Hematopoietic multipotent progenitor cell treated with erythropoietin and hydrocortisone succinate and interleukin-3 and kit ligand, for 15 days (in vitro differentiated cells): ENCODE results near the gene SPP2.

Experiments used
- DNase-seq: peaks from one replicate; pipeline ENCODE4 v3.0.0-alpha.2; 2015; ENCODE audit warnings: low spot score

SPP2 gene

DNA sequence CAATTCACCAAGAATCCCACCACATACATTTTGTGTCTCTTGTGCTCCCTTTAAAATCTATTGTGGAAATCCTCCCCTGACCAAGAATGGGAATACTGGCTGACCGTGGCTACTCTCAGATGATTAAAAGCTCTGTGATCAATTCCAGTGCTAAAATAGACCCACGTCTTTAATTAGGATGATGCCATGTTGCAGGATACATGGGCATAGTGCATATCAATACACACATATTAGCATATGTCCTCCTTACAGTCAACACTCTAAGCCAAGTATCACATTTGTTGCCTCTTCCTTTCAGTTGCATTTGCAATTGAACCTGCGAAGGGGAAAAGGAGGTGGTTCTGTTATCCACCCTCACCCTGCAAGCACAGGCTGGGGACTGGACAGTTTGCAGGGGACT lies 41.8 kb downstream of the SPP2 start:
- DNase-seq = no peak

DNA sequence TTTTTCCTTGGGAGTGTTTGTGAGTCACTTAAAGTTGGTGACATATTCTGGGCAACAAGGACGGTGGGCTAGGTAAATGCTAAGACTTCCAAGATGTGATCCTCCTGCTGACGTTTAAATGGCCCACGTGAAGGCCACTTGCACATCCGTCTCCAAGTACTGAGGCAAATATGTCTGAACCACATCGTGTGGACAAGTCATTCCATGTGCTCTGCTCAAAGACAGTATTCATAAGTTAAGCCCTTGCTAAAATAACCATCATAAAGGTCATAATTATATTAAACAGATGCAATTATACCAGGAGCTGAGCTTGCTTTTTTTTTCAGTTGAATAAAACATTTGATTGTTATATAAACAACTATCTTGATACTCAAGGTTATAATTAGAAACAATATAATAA lies 44.8 kb downstream of the SPP2 start:
- DNase-seq = no peak

- no peak for DNase-seq
Measured at GRCh38 chr2:234096164-234096563, 45.7 kb downstream of the SPP2 start.

DNA sequence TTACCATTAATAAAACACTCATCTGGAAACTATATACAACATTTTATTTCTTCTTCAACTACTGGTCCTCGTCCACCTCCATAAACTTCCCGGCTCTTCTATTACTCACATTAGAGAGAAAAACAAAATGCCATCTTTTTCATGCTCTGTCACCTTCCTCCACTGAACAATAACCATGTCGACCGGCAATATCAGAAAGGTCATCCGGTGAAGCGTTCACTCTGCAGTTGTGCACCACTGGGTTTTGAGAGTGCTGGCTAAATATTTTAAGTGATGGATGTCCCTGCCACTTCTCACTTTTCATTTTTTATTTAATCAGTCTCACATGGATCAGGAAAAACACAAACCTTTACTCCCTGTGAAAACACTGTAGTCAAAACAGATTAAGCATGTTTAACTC lies 48.2 kb downstream of the SPP2 start:
- no peak for DNase-seq

DNA sequence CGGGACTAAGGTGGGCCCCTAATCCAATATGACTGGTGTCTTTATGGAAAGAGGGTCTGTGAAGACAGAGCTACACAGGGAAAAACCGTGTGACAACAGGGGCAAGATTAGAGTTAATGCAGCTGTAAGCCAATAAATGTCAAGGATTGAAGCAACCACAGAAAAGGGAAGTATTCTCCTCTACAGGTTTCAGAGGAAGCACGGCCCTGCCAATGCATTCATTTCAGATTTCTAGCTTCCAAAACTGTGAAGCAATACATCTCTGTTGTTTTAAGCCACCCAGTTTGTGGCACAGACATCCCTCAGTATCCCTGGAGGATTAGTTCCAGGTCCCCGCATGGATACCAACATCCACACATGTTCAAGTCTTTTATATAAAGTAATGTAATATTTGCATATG lies 48.8 kb downstream of the SPP2 start:
- DNase-seq = no peak

- DNase-seq = no peak
Measured at GRCh38 chr2:234100686-234101085, 50.2 kb downstream of the SPP2 start.

- no peak for DNase-seq
Measured at GRCh38 chr2:234102112-234102511, 51.6 kb downstream of the SPP2 start.

GRCh38 chr2:234107861-234108260 lies 57.4 kb downstream of the SPP2 start:
- no peak for DNase-seq

DNA sequence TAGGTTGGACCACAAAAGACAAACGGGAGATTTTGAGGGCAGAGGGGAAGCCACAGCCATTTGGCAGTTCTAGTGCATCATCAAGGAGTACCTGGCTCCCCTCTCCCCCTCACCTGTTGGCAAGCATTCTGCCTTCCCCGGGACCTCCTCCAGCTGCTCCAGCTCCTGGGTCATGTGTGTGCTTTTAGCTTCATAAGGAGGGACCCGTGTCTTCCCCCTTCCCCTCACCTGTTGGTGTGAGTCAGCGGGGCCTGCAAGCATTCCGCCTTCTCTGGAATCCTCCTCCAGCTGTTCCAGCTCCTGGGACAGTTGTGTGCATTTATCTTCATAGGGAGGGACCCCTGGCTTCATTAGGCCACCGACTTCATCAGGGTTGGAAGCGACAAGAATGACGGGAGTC lies 58.8 kb downstream of the SPP2 start:
- DNase-seq = no peak

DNA sequence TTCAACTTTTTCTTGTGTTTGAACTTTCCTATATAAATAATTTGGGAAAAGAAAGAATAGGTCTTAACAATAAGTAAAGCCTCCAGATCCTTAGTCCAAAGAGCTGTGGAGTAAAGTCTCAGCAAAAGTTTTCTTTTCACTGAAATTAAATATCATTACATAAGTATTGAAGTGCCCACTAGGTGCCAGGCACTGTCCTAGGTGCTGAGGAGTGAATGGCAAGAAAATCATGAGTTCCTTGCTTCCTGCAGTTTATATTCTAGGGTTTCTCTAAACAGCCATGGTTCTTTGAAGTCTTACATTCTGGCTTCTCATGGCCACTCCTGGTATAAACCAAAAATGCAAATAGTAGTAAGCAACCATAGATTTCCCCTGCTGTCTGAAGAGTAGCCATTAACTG lies 59.7 kb downstream of the SPP2 start:
- DNase-seq = no peak

- DNase-seq = no peak
Measured at GRCh38 chr2:234111523-234111922, 61.0 kb downstream of the SPP2 start.

GRCh38 chr2:234116010-234116409 lies 65.5 kb downstream of the SPP2 start:
- DNase-seq = no peak

- DNase-seq = no peak
Measured at GRCh38 chr2:234121999-234122398, 71.5 kb downstream of the SPP2 start.

GRCh38 chr2:234125451-234126145 lies 75.1 kb downstream of the SPP2 start:
- DNase-seq = no peak

DNA sequence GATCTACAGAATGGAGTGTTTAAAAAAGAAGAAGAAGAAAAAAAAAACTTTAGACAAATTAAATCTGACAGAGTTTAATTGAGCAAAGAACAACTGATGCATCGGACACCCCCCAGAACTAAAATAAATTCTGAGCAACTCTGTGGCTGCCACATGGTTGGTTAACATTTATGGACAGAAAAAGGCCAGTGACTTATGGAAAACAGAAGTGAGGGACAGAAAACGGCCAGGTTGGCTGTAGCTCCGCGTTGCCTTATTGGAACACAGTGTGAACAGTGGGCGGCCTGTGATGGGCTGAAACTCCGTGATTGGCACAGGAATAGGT lies 75.6 kb downstream of the SPP2 start:
- DNase-seq = no peak
